HG02884 (cell line): Measurements from ENCODE around the gene ZSCAN10.

Source experiments
- ATAC-seq: cut with Tn5 transposase; IDR thresholded peaks from one replicate; pipeline ENCODE4 v1.9.1; 2021; ENCODE audit warnings: mild to moderate bottlenecking, moderate library complexity; ENCODE audit not compliant: unreplicated experiment

The ZSCAN10 gene

DNA sequence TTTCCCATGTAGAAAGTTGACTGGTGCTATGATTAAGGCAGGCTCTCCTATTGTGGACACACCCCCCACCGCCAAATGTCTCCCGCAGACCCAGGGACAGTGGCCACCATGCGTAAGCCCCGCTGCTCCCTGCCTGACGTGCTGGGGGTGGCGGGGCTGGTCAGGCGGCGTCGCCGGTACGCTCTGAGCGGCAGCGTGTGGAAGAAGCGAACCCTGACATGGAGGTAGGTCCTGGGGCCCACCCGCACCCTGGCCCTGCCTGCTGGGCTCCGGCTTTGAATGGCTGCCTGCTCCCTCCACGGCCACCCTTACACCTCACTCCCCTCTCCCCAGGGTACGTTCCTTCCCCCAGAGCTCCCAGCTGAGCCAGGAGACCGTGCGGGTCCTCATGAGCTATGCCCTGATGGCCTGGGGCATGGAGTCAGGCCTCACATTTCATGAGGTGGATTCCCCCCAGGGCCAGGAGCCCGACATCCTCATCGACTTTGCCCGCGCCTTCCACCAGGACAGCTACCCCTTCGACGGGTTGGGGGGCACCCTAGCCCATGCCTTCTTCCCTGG lies 49.1 kb downstream of the ZSCAN10 start:
- no peak for ATAC-seq

DNA sequence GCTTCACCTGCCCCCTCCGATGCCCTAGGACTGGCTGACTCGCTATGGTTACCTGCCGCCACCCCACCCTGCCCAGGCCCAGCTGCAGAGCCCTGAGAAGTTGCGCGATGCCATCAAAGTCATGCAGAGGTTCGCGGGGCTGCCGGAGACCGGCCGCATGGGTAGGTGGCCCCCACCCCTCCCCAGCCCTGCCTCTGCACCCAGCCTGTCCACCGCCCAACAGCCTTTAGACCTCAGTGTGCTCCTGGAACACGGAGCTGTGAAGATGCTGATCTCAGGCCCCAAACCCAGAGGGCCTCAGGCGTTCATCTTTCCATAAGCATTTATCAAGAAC lies 51.7 kb downstream of the ZSCAN10 start:
- ATAC-seq, result no peak

DNA sequence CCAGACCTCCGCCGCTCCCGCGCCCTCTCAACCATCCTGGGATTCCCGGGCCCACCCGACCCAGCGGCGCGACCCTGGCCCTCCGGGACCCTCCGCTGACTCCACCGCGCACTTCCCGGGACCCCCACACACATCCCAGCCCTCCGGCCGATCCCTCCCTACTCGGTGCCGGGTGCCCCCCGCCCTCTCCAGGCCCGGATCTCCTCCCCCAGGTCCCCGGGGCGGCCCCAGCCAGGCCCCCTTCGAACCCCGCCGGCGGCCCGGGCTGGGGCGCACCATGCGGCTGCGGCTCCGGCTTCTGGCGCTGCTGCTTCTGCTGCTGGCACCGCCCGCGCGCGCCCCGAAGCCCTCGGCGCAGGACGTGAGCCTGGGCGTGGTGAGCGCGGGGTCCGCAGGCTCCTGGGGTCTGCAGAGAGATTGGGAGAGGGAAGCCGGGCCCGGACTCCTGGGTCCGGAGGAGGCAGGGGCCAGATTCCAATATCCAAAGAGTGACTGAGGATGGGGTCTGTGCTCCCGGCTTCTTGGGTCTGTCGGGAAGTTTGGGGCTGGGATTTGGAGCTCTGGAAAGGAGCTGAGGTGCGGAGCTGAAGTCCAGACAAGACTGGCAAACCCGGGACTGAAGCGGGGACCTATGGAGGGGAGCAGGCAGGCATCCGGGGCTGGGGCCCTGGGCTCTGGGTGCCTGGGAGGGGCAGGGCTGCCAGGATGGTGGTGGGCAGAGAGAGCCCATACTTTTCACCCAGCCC lies 52.3 kb downstream of the ZSCAN10 start:
- no peak for ATAC-seq

DNA sequence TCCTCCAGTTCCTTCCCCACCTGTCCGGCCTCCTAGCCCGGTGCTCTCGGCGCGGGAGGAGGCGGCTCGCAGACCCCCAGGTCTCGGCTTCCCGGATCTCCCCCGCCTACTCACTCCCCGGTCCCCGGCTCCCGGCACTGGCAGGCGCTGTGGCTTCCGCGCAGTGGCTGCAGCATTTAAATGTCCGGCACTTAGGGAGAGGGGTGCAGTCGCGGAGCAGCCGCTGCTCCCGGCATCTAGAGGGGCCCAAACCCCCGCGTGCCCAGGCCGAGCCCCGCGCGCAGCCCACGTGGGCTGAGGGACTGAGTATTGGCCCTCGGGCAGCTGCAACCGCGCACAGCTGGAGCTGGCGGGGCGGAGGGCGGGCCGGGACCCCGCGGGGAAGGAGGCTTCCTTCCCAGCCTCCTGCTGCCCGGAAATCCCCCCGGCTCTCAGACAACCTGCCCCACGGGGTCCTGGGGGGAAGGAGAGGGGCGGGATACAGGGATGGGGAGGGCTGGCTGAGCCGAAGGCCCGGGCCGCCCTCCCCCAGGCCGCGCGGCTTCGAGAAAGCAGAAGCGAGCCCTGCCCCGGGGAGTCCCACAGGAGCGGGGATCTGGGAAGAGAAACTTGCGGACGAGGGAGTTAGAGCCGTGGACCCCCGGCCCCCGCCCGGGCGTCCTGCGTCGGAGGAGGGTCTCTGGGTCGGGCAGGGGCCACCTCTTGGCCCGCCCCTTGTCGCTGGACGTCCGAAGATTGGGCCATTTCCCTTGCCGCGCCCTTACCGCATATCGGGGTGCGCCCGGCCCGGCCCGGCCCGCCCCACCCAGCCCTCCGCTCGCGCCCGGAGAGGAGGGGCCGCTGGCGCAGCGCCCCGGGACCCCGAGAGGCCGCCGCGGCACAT lies 53.1 kb downstream of the ZSCAN10 start, which contains the start of gene MMP25:
MMP25 (plus strand) TSS at position 804 of the 883 bp plus-strand sequence. CDS start 357 bp downstream, outside the sequence.
- ATAC-seq, result no peak

DNA sequence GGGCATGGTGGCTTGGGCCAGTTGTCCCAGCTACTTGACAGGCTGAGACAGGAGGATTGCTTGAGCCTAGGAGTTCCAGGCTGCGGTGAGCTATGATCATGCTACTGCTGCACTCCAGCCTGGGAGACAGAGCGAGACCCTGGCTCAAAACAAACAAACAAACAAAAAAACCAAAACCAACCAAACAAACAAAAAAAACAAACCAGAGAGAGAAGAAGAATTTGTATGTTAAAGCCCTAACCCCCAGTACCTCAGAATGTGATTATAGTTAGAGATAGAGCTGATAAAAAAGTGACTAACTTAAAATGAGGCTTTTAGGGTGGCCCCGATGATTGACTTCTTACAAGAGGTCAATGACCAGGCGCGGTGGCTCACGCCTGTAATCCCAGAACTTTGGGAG lies 54.4 kb downstream of the ZSCAN10 start:
- no peak for ATAC-seq

DNA sequence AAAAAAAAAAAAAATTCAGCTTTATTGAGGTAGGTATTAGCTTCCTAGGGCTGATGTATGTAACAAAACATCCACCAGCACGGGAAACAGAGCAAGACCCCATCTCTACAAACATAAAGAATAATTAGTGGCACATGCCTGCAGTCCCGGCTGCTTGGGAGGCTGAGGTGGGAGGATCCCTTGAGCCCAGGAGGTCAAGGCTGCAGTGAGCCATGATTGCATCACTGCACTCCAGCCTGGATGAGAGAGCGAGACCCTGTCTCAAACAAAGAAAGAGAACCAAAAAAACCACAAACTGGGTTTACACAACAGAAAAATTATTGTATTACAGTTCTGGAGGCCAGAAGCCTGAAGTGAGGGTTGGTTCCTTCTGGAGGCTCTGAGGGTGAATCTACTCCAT lies 56.7 kb downstream of the ZSCAN10 start:
- no peak for ATAC-seq

DNA sequence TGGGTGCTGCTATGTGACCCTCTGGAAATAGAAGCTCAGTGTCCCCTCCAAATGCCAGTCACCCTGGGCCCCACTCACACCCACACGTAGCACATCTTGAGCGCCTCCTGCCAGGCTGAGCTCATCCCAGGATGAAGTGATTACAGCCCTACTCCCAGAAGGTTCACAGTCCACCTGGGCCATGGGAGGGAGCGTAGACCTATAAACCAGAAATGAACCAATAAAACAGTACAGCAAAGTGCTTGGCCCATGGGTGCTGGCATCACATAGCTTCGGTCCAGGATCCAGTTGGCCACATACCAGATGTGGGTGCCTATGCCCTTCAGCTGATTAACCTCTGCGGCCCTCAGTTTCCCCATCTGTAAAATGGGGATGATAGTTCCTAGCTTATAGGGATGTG lies 60.2 kb downstream of the ZSCAN10 start:
- ATAC-seq, result no peak
